C4-2B (cell line): ENCODE data around the gene LMBR1.

Source experiments
- H3K27ac ChIP-seq: fragments of 450-650 bp; 2 replicates; pipeline ENCODE4 v1.5.1; 2017
- ZFX ChIP-seq: fragments of 450-650 bp; IDR thresholded peaks from 2 replicates; pipeline ENCODE4 v1.6.1; 2017
- TF ChIP-seq, protein P1 (sequence below): fragments of 450-650 bp; conservative IDR thresholded peaks from 2 replicates; pipeline ENCODE4 v1.5.1; 2017; ENCODE audit warnings: mild to moderate bottlenecking

Gene LMBR1

DNA sequence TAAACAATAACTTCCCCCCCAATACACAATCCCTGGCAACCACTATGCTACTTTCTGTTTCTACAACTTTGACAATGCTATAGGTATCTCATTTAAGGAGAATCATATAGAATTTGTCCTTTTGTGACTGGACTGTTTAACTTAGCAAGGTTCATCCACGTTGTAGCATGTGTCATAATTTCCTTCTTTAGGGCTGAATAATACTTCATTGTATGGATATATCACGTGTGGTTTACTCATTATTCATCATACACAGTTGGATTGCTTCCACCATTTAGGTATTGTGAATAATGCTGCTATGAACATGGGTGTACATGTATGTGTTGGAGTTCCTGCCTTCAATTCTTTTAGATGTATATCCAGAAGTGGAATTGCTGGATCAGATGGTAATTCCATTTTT lies 111.0 kb downstream of the LMBR1 start:
- H3K27ac ChIP-seq, result no peak overlapping the region

DNA sequence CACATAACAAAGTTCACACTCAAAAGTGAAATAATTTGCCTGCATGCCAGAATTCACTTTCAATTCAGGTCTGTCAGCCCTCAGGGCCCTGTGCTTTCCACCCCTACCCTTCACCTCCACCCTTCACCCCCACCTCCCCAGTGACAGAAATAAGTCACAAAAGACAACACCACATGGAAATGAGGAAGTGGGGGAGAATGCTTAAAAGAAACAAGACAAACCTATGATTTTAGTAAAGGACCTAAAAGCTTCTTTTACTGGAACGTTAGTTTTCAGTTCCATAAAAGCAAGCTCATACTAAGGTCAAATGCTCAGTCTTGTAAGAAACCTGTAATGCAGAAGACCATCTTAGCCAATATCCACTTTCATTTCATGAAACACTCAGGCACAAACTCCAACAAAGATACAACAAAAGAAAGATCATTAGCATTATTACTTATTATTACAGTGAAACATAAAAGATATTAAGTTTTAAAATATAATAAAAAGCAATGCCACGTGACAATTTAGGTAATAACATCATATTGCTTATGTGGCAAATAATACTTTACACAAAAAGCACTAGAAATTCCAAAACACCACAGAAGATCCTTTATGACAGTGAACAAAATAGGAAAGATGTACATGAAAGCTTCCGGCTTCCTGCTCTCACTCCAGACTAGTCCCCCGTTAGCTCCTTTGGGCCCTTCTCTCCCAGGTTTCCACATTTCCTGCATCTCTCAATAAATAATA lies 112.1 kb downstream of the LMBR1 start:
- TF ChIP-seq, protein P1, sequence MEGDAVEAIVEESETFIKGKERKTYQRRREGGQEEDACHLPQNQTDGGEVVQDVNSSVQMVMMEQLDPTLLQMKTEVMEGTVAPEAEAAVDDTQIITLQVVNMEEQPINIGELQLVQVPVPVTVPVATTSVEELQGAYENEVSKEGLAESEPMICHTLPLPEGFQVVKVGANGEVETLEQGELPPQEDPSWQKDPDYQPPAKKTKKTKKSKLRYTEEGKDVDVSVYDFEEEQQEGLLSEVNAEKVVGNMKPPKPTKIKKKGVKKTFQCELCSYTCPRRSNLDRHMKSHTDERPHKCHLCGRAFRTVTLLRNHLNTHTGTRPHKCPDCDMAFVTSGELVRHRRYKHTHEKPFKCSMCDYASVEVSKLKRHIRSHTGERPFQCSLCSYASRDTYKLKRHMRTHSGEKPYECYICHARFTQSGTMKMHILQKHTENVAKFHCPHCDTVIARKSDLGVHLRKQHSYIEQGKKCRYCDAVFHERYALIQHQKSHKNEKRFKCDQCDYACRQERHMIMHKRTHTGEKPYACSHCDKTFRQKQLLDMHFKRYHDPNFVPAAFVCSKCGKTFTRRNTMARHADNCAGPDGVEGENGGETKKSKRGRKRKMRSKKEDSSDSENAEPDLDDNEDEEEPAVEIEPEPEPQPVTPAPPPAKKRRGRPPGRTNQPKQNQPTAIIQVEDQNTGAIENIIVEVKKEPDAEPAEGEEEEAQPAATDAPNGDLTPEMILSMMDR, result no peak
- no peak for TF ChIP-seq ZFX
- no peak overlapping the region for H3K27ac ChIP-seq

More for the DNA sequence above, 111.0 kb downstream of the LMBR1 start:
- no peak for TF ChIP-seq ZFX
- TF ChIP-seq, protein P1, result no peak

DNA sequence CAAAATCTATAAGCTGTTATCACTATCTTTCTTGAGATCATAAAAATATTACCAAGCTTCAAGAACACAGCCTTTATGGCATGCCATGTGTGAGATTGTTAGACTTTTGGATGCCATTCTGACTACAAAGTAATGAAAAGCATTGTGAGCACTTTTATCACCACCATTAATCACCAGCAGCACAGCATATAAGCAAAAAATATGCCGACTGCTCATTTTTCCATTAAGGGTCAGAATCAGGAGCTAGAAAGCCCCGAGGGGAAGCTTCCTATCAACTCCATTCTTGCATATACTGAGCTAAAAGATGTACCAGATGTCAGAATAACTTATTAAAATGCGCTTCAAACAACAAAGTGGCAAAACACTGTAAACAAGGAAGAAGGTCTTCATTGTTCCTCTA lies 114.3 kb downstream of the LMBR1 start:
- H3K27ac ChIP-seq, result no peak overlapping the region
- no peak for TF ChIP-seq ZFX
- TF ChIP-seq, protein P1, result peak; percentile 2; the same call in 1 of the 2 replicates

DNA sequence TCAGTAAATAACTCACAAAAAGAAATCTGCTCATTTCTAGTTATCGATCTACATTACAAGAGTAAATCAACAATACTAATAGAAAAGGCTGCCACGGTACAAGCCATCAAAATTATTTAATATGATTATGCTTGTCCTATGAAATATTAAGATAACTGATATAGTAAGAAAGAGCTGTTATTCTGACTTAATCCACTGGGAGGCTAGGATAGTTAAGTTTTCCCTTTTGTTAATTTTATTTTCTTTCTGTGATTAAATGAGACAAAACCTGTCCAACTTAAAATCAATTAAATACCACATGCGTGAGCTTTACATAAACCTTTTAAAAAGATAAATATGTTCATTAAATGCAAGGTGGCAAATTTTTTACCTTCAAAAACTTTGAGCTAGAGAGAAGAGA lies 114.8 kb downstream of the LMBR1 start:
- no peak overlapping the region for H3K27ac ChIP-seq
- TF ChIP-seq, protein P1, result peak; percentile 50
- no peak for TF ChIP-seq ZFX

DNA sequence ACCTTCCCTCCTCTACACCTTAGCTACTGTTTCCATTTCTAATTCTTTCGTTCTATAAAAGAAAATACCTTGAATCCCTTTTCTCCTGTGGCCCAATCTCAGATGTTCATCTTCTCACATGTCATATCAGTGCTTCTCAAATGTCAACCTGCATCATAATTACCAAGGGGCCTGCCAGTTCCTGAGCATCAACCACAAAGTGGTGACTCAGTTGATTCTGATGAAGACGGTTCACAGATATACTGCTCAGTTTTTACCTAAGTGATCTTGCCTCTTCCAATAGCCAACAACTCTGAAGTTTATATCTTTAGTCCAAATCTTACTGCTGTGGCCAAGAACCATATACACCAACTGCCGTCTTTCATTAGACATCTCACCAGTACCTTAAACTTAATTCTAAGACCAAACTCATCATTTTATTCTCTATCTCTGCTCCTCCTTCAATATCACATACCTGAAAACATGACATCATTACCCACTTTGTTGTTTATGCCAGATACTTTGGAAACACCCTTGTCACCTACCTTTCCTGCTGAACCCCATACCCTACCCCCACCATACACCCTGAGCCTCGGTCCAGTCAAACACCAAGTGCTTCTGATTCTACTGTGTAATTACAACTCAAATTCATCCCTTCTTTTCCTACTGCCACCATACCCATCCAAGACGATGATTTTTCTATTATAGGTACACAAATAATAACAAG lies 115.5 kb downstream of the LMBR1 start:
- no peak for TF ChIP-seq ZFX
- TF ChIP-seq, protein P1, result no peak
- H3K27ac ChIP-seq, result peak overlapping the region; percentile 31; the same call in 1 of the 2 replicates

DNA sequence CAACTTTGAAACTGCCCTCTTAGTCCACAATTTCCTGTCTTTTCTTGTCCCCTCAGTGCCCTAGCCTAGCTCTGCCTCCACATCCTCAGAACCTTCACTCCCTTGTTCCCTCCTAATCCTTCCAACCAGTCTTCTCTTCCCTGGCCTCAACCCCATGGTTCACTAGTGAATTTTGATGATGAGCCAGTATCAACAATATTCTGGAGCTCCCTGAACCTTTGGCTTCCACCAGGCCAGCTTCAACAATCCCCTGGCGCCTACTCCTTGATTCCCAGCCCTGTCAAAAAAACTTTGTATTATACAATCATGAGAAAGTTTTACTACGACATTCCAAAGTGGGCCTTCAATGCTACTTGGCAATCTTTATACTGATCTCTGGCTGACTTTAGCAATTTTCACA lies 116.5 kb downstream of the LMBR1 start:
- peak overlapping the region; percentile 31; the same call in 1 of the 2 replicates for H3K27ac ChIP-seq
- TF ChIP-seq ZFX, result no peak
- TF ChIP-seq, protein P1, result no peak

DNA sequence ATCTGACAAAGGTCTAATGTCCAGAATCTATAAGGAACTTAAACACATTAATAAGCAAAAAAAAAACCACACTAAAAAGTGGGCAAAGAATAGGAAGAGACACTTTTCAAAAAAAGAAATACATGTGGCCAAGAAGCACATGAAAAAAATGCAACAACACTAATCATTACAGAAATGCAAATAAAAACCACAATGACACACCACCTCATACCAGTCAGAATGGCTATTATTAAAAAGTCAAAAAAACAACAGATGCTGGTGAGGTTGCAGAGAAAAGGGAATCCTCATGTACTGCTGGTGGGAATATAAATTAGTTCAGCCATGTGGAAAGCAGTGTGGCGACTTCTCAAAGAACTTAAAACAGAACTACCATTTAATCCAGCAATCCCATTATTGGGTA lies 119.0 kb downstream of the LMBR1 start:
- TF ChIP-seq ZFX, result no peak
- TF ChIP-seq, protein P1, result no peak
- H3K27ac ChIP-seq, result no peak overlapping the region
